ENCODE results near the gene CACNA1C.
"Not testable (repeated sequence)": the region's sequence is repeated elsewhere in the genome, so short reads cannot be mapped to it uniquely, and the experiment has no call there.

CACNA1C gene

GRCh38 chr12:2678426-2678825 lies 625.6 kb downstream of the CACNA1C start:
- DNase-seq (ENCODE audit: insufficient read length, low spot score), result no peak
- TF ChIP-seq POLR2AphosphoS5 (IDR thresholded peaks at IDR 0.05; ENCODE audit: low read depth, low read length) (no peak), SPI1 (IDR thresholded peaks at IDR 0.05; ENCODE audit: low read depth, low read length) (no peak)
- FAIRE-seq, result no peak

- DNase-seq (ENCODE audit: insufficient read length, low spot score) (no peak), FAIRE-seq (no peak)
- no peak for TF ChIP-seq TAF1 (IDR thresholded peaks at IDR 0.05; ENCODE audit: low read depth, low read length)
- no peak for TF ChIP-seq POU2F2 (IDR thresholded peaks at IDR 0.05; ENCODE audit: low read depth, low read length)
- no peak for TF ChIP-seq POLR2A (IDR thresholded peaks at IDR 0.05; ENCODE audit: low read depth, low read length)
- TF ChIP-seq POLR2AphosphoS5 (IDR thresholded peaks at IDR 0.05; ENCODE audit: low read depth, low read length), result no peak
- TF ChIP-seq SPI1 (IDR thresholded peaks at IDR 0.05; ENCODE audit: low read depth, low read length), result no peak
These were observed 626.5 kb downstream of the CACNA1C start for GRCh38 chr12:2679068-2679815.

GRCh38 chr12:2679816-2680675 lies 627.3 kb downstream of the CACNA1C start:
- TF ChIP-seq SPI1 (IDR thresholded peaks at IDR 0.05; ENCODE audit: low read depth, low read length) (no peak), POLR2AphosphoS5 (IDR thresholded peaks at IDR 0.05; ENCODE audit: low read depth, low read length) (no peak), POU2F2 (IDR thresholded peaks at IDR 0.05; ENCODE audit: low read depth, low read length) (no peak), POLR2A (IDR thresholded peaks at IDR 0.05; ENCODE audit: low read depth, low read length) (no peak), TAF1 (IDR thresholded peaks at IDR 0.05; ENCODE audit: low read depth, low read length) (no peak), PAX5 (IDR thresholded peaks at IDR 0.05; ENCODE audit: insufficient read depth, low read length, severe bottlenecking) (no peak)
- no peak for FAIRE-seq
- no peak for DNase-seq (ENCODE audit: insufficient read length, low spot score)

- DNase-seq (ENCODE audit: insufficient read length, low spot score) (no peak), FAIRE-seq (no peak)
- TF ChIP-seq TAF1 (IDR thresholded peaks at IDR 0.05; ENCODE audit: low read depth, low read length) (no peak), POLR2AphosphoS5 (IDR thresholded peaks at IDR 0.05; ENCODE audit: low read depth, low read length) (no peak), PAX5 (IDR thresholded peaks at IDR 0.05; ENCODE audit: insufficient read depth, low read length, severe bottlenecking) (no peak), POU2F2 (IDR thresholded peaks at IDR 0.05; ENCODE audit: low read depth, low read length) (no peak), SPI1 (IDR thresholded peaks at IDR 0.05; ENCODE audit: low read depth, low read length) (no peak), POLR2A (IDR thresholded peaks at IDR 0.05; ENCODE audit: low read depth, low read length) (no peak)
These were observed 627.9 kb downstream of the CACNA1C start for GRCh38 chr12:2680676-2681039.

- FAIRE-seq (no peak), DNase-seq (ENCODE audit: insufficient read length, low spot score) (no peak)
- TF ChIP-seq PAX5 (IDR thresholded peaks at IDR 0.05; ENCODE audit: insufficient read depth, low read length, severe bottlenecking) (no peak), POLR2AphosphoS5 (IDR thresholded peaks at IDR 0.05; ENCODE audit: low read depth, low read length) (no peak), SPI1 (IDR thresholded peaks at IDR 0.05; ENCODE audit: low read depth, low read length) (no peak), TAF1 (IDR thresholded peaks at IDR 0.05; ENCODE audit: low read depth, low read length) (no peak), POU2F2 (IDR thresholded peaks at IDR 0.05; ENCODE audit: low read depth, low read length) (no peak)
These were observed 628.8 kb downstream of the CACNA1C start for GRCh38 chr12:2681450-2682205.

- no peak for FAIRE-seq
- DNase-seq (ENCODE audit: insufficient read length, low spot score), result no peak
- TF ChIP-seq TAF1 (IDR thresholded peaks at IDR 0.05; ENCODE audit: low read depth, low read length) (no peak), POLR2A (IDR thresholded peaks at IDR 0.05; ENCODE audit: low read depth, low read length) (no peak), POLR2AphosphoS5 (IDR thresholded peaks at IDR 0.05; ENCODE audit: low read depth, low read length) (no peak), POU2F2 (IDR thresholded peaks at IDR 0.05; ENCODE audit: low read depth, low read length) (no peak), SPI1 (IDR thresholded peaks at IDR 0.05; ENCODE audit: low read depth, low read length) (no peak), PAX5 (IDR thresholded peaks at IDR 0.05; ENCODE audit: insufficient read depth, low read length, severe bottlenecking) (no peak)
These were observed 629.8 kb downstream of the CACNA1C start for GRCh38 chr12:2682296-2683251.

GRCh38 chr12:2683283-2684025 lies 630.7 kb downstream of the CACNA1C start:
- no peak for DNase-seq (ENCODE audit: insufficient read length, low spot score)
- no peak for FAIRE-seq
- TF ChIP-seq POLR2AphosphoS5 (IDR thresholded peaks at IDR 0.05; ENCODE audit: low read depth, low read length), result no peak
- no peak for TF ChIP-seq SPI1 (IDR thresholded peaks at IDR 0.05; ENCODE audit: low read depth, low read length)
- TF ChIP-seq PAX5 (IDR thresholded peaks at IDR 0.05; ENCODE audit: insufficient read depth, low read length, severe bottlenecking), result no peak

- not testable (repeated sequence) for DNase-seq (ENCODE audit: insufficient read length, low spot score)
These were observed 631.2 kb downstream of the CACNA1C start for GRCh38 chr12:2684026-2684325.

GRCh38 chr12:2685620-2686279 lies 633.0 kb downstream of the CACNA1C start:
- FAIRE-seq; DNase-seq (ENCODE audit: insufficient read length, low spot score): not testable (repeated sequence)

More at GRCh38 chr12:2684026-2684325, 631.2 kb downstream of the CACNA1C start:
- FAIRE-seq, result not testable (repeated sequence)

Measured in GM12891 (cell line).